Lower leg skin (tissue), 4 donors: ENCODE data around the gene AATK. TPM values are rescaled to one million over a fixed set of nuclear protein-coding genes. Genes with fewer than 3 reads are reported as not detected.

Experiments used
- DNase-seq, 2 donors: peaks; one replicate each; pipeline ENCODE4 v3.0.0-alpha.2; 2019; ENCODE audit warnings: low spot score in 2 of 2
- H3K4me3 ChIP-seq: fragments of 200-600 bp; sonication (generic); 2 replicates; pipeline ENCODE4 v1.5.1; 2017; ENCODE audit warnings: mild to moderate bottlenecking, low read depth; ENCODE audit not compliant: poor library complexity, severe bottlenecking
- CTCF ChIP-seq, 3 donors: fragments of 450-650 bp; IDR thresholded peaks; one replicate each; pipeline ENCODE4 v1.5.1; 2016; ENCODE audit warnings: antibody characterized with exemption in 3 of 3, mild to moderate bottlenecking in 3 of 3, moderate library complexity in 2 of 3
- POLR2A ChIP-seq, 2 donors: fragments of 450-650 bp; IDR thresholded peaks; one replicate each; pipeline ENCODE4 v1.6.1; 2016 to 2017; ENCODE audit warnings: antibody characterized with exemption in 2 of 2, mild to moderate bottlenecking in 1 of 2, moderate library complexity in 1 of 2
- WGBS, 2 donors: methylation state at CpG; one replicate each; pipeline ENCODE4 v1.1.5; 2018; 5-methylcytosine and 5-hydroxymethylcytosine counted together
- intact Hi-C: fragments of 100-400 bp; cut with DNase I; formaldehyde crosslinking; loops from one replicate; pipeline ENCODE4 v1.15.0; 2023; ENCODE audit warnings: low total_unique reads
- total RNA-seq, 4 donors: library from RNA; depleted of rRNA; stranded (reverse); fragments of >200 nt; gene quantifications; one replicate each; pipeline ENCODE4 v1.1.0, GENCODE V29; 2016

The AATK gene
- total RNA-seq, 4 donors from 2014 or later, result 0.81 to 3.5 (median 2.2) TPM

GRCh38 chr17:81167194-81167524 lies 1.1 kb upstream of the AATK start:
- no peak for DNase-seq
- TF ChIP-seq POLR2A (IDR thresholded peaks at IDR 0.05), result no peak
- no peak for TF ChIP-seq CTCF (IDR thresholded peaks at IDR 0.05)
- WGBS, 2 donors, result 96% methylated on average over 4 of the region's 4 CpGs
- intact Hi-C loops, result no loop called here
- H3K4me3 ChIP-seq, result no peak overlapping the region

GRCh38 chr17:81165246-81166032 lies 582 bp downstream of the AATK start, which contains the start of gene PVALEF:
TSS of gene PVALEF (plus strand) at chr17:81165507. CDS start at chr17:81181227, 15,720 bp downstream.
- no peak for DNase-seq
- intact Hi-C loops, result no loop called here
- WGBS, 2 donors, result 17 to 47% methylated on average over 24 to 34 of the region's 46 CpGs
- no peak for TF ChIP-seq POLR2A (IDR thresholded peaks at IDR 0.05)
- no peak within 1 kb of the TSS for H3K4me3 ChIP-seq

- TF ChIP-seq CTCF (IDR thresholded peaks at IDR 0.05), result no peak
- TF ChIP-seq POLR2A (IDR thresholded peaks at IDR 0.05), result no peak
- H3K4me3 ChIP-seq, result no peak overlapping the region
- 51 to 58% methylated on average over 15 to 17 of the region's 19 CpGs for WGBS, 2 donors
- intact Hi-C loops, result no loop called here
- no peak for DNase-seq
These were observed 1.4 kb downstream of the AATK start for GRCh38 chr17:81164371-81165245.

- H3K4me3 ChIP-seq, result no peak overlapping the region
- WGBS, 2 donors, result 62 to 79% methylated on average over 7 to 13 of the region's 15 CpGs
- TF ChIP-seq POLR2A (IDR thresholded peaks at IDR 0.05) (no peak), CTCF (IDR thresholded peaks at IDR 0.05) (no peak)
- intact Hi-C loops, result no loop called here
- no peak for DNase-seq
These were observed 2.2 kb downstream of the AATK start for GRCh38 chr17:81163703-81164370.

- TF ChIP-seq CTCF (IDR thresholded peaks at IDR 0.05) (no peak), POLR2A (IDR thresholded peaks at IDR 0.05) (no peak)
- 85 to 91% methylated on average over 16 of the region's 19 CpGs for WGBS, 2 donors
- DNase-seq, result no peak
- H3K4me3 ChIP-seq, result no peak overlapping the region
- intact Hi-C loops, result no loop called here
These were observed 2.8 kb downstream of the AATK start for GRCh38 chr17:81163051-81163695.
